GM08714 (cell line): ENCODE results near the gene FTSJ3.
"Not testable (repeated sequence)": the region's sequence is repeated elsewhere in the genome, so short reads cannot be mapped to it uniquely, and the experiment has no call there.

ENCODE experiments used
- H3K4me3 ChIP-seq: fragments of 200-500 bp; sonication (Bioruptor generic); 2 replicates; pipeline ENCODE4 v1.5.1; 2014; ENCODE audit warnings: mild to moderate bottlenecking, low read length, inconsistent platforms
- ZNF274 ChIP-seq: IDR thresholded peaks from 2 replicates; pipeline ENCODE4 v1.6.1; 2012; ENCODE audit warnings: mild to moderate bottlenecking, low read depth, low read length

The FTSJ3 gene

DNA sequence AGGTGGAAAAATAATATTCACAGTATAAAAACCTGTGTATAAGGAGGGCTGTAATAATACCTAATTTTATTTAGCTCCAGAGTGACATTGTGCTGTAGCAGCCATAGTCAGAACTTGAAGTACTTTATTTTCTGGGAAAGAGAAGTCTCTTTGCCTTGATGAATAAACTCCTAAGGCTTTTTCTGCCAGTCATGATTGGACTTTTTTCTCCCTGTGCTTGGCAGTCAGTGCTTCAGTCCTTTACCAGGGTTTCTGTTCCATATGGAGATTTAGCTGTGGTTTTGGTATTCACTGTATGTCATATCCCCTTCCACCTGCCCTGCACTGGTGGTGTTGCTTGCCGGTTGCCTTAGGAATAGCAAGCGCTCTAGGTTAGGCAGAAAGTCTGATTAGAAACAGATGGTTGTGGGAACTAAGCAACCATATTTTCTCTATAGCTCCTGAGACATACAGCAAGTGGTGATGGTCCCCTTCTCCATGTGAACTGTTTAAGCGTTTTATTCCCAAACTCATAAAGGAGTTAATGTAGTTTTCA is 28.8 kb downstream of the FTSJ3 start:
- H3K4me3 ChIP-seq, result no peak overlapping the region
- TF ChIP-seq ZNF274, result no peak

DNA sequence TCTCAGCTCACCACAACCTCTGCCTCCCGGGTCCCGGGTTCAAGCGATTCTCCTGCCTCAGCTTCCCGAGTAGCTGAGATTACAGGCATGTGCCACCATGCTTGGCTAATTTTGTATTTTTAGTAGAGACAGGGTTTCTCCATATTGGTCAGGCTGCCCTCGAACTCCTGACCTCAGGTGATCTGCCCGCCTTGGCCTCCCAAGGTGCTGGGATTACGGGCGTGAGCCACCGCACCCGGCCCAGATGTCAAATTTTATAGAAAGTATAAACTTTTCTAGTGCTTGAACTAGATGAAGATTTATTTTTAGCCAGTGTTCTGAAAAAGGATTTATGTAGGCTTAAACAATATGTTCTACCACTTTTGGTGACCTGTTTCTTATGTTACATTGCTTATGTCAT is 31.1 kb downstream of the FTSJ3 start:
- not testable (repeated sequence) for H3K4me3 ChIP-seq

GRCh38 chr17:63792055-63792729 is 35.3 kb downstream of the FTSJ3 start:
- no peak overlapping the region for H3K4me3 ChIP-seq
- no peak for TF ChIP-seq ZNF274

- no peak overlapping the region for H3K4me3 ChIP-seq
- TF ChIP-seq ZNF274, result no peak
Measured at GRCh38 chr17:63790057-63790456, 37.4 kb downstream of the FTSJ3 start.

- H3K4me3 ChIP-seq, result no peak overlapping the region
- no peak for TF ChIP-seq ZNF274
Measured at GRCh38 chr17:63786971-63787711, 40.3 kb downstream of the FTSJ3 start.

GRCh38 chr17:63786117-63786516 is 41.3 kb downstream of the FTSJ3 start:
- TF ChIP-seq ZNF274, result no peak
- H3K4me3 ChIP-seq, result no peak overlapping the region

- TF ChIP-seq ZNF274, result no peak
- no peak overlapping the region for H3K4me3 ChIP-seq
Measured at GRCh38 chr17:63785556-63785955, 41.9 kb downstream of the FTSJ3 start.

GRCh38 chr17:63783522-63783921 is 43.9 kb downstream of the FTSJ3 start:
- no peak for TF ChIP-seq ZNF274
- H3K4me3 ChIP-seq, result no peak overlapping the region

DNA sequence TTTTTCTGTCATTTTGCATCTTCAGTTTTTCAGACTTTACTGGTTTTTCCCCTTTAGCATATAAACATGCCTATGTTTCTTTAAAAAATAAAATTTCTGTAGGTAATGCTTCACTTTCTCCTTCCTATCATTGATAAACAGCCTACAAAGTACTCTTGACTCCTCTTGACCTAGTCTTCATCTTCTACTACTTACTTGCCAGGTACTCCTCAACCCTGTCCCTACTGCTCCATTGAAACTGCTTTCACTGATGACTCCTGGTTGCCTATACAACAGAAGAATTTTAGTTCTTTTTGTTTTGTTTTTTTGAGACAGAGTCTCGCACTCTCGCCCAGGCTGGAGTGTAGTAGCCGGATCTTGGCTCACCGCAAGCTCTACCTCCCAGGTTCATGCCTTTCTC is 46.5 kb downstream of the FTSJ3 start:
- TF ChIP-seq ZNF274, result no peak
- H3K4me3 ChIP-seq, result no peak overlapping the region

DNA sequence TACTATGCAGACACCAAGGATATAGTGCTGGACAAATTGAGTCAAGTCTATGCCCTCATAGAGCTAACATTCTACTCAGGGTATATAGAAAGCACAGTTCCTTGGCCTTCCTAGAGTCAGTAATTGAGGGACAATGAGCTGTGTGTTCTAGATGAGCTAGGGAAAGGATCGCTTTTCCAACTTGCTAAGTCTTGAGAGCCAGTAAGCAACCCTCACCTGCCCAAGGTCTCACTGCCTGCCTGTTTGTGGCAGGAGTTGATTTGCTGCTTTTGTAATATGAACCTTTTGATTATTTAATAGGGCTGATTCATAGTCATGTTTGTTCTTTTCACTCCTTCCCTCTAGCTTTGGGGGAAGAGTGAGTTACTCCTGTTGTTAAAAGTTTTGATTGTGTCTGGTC is 47.0 kb downstream of the FTSJ3 start:
- TF ChIP-seq ZNF274, result no peak
- no peak overlapping the region for H3K4me3 ChIP-seq

- H3K4me3 ChIP-seq, result peak overlapping the region; percentile 100
- no peak for TF ChIP-seq ZNF274
Measured at GRCh38 chr17:63775420-63775819, 52.0 kb downstream of the FTSJ3 start.

GRCh38 chr17:63774969-63775265 is 52.5 kb downstream of the FTSJ3 start:
- TF ChIP-seq ZNF274, result no peak

GRCh38 chr17:63774141-63774968 is 53.1 kb downstream of the FTSJ3 start, which contains the start of gene DDX42:
DDX42 (plus strand) TSS chr17:63774170; CDS start chr17:63787050, 12,880 bp downstream.
- no peak for TF ChIP-seq ZNF274
- H3K4me3 ChIP-seq, result peak within 1 kb of the TSS; percentile 100

More at GRCh38 chr17:63774969-63775265, 52.5 kb downstream of the FTSJ3 start:
- peak overlapping the region; percentile 100 for H3K4me3 ChIP-seq
